Keratinocyte (primary cell): ENCODE data around the gene TOLLIP. TPM values are rescaled to one million over a fixed set of nuclear protein-coding genes. Genes with fewer than 3 reads are reported as not detected.

Source experiments
- DNase-seq: peaks from one replicate; pipeline ENCODE4 v3.0.0-alpha.2; 2011; ENCODE audit warnings: low read depth, missing footprints, low spot score
- FAIRE-seq: peaks from 2 replicates; lab custom pipeline; 2011; peaks lifted over from hg19 to GRCh38; lab: Jason Lieb, UNC
- H2AFZ ChIP-seq: 2 replicates; pipeline ENCODE4 v1.6.0; 2012; ENCODE audit warnings: low read length, control low read depth, inconsistent platforms; ENCODE audit not compliant: control insufficient read depth
- H3K27ac ChIP-seq: 2 replicates; pipeline ENCODE4 v1.5.1; 2011; ENCODE audit warnings: low read length; ENCODE audit not compliant: control insufficient read depth, insufficient read depth
- H3K27me3 ChIP-seq: 3 replicates; pipeline ENCODE4 v1.6.0; 2011; ENCODE audit warnings: low read length; ENCODE audit not compliant: control insufficient read depth, insufficient read depth; ENCODE audit errors: extremely low read depth
- H3K36me3 ChIP-seq, 2 experiments: 2 replicates in 1 of 2; 3 replicates in 1 of 2; pipeline ENCODE4 v1.5.1; 2011; ENCODE audit warnings: low read length in 2 of 2, mild to moderate bottlenecking in 1 of 2; ENCODE audit not compliant: control insufficient read depth in 2 of 2, insufficient read depth in 2 of 2; ENCODE audit errors: extremely low read depth in 1 of 2
- H3K4me1 ChIP-seq: 3 replicates; pipeline ENCODE4 v1.5.1; 2011; ENCODE audit warnings: low read length; ENCODE audit not compliant: control insufficient read depth, insufficient read depth; ENCODE audit errors: extremely low read depth
- H3K4me2 ChIP-seq: 3 replicates; pipeline ENCODE4 v1.6.0; 2011; ENCODE audit warnings: low read depth, low read length; ENCODE audit not compliant: control insufficient read depth, insufficient read depth; ENCODE audit errors: extremely low read depth
- H3K4me3 ChIP-seq, 3 experiments: fragments of 200-600 bp in 1 of 3; sonication (generic) in 1 of 3; 2 replicates in 2 of 3; 3 replicates in 1 of 3; pipeline ENCODE4 v1.5.1; 2011 to 2016; ENCODE audit warnings: low read length in 3 of 3, mild to moderate bottlenecking in 3 of 3, control low read depth in 2 of 3, inconsistent platforms in 1 of 3, low read depth in 1 of 3, mixed read lengths in 1 of 3, mixed run types in 1 of 3, moderate library complexity in 1 of 3; ENCODE audit not compliant: control insufficient read depth in 2 of 3, insufficient read depth in 2 of 3; ENCODE audit errors: extremely low read depth in 1 of 3
- H3K79me2 ChIP-seq: 2 replicates; pipeline ENCODE4 v1.6.0; 2012; ENCODE audit warnings: low read length; ENCODE audit not compliant: control insufficient read depth, insufficient read depth
- H3K9ac ChIP-seq: 3 replicates; pipeline ENCODE4 v1.6.0; 2011; ENCODE audit warnings: low read length; ENCODE audit not compliant: control insufficient read depth, insufficient read depth; ENCODE audit errors: extremely low read depth
- H3K9me1 ChIP-seq: 3 replicates; pipeline ENCODE4 v1.6.0; 2011; ENCODE audit warnings: low read length; ENCODE audit not compliant: control insufficient read depth, insufficient read depth; ENCODE audit errors: extremely low read depth
- H3K9me3 ChIP-seq: 2 replicates; pipeline ENCODE4 v1.5.1; 2012; ENCODE audit warnings: low read depth, low read length; ENCODE audit not compliant: control insufficient read depth
- H4K20me1 ChIP-seq: 3 replicates; pipeline ENCODE4 v1.6.0; 2011; ENCODE audit warnings: low read length; ENCODE audit not compliant: control insufficient read depth, insufficient read depth; ENCODE audit errors: extremely low read depth
- EZH2 ChIP-seq: IDR thresholded peaks from one replicate; pipeline ENCODE4 v1.6.1; 2012; ENCODE audit warnings: inconsistent platforms, mild to moderate bottlenecking, low read length, moderate library complexity
- dilution Hi-C: fragments of 300-500 bp; cut with MboI; formaldehyde crosslinking; loops from one replicate; pipeline ENCODE4 v1.7.0; 2020; ENCODE audit warnings: low sequenced_read_pairs; ENCODE audit not compliant: extremely low pct_ligation_motif_present
- polyA plus RNA-seq, 5 experiments: library from polyadenylated mRNA; depleted of rRNA in 3 of 5; stranded (reverse) in 3 of 5; stranded (forward) in 1 of 5; unstranded in 1 of 5; fragments of >200 nt; gene quantifications; 1 replicate in 1 of 5; 2 replicates in 3 of 5; 3 replicates in 1 of 5; pipeline versions ENCODE4 v1.2.1 to v1.2.3, GENCODE V29; 2011 to 2012; ENCODE audit warnings: missing spikeins in 2 of 5, low read depth in 1 of 5, low replicate concordance in 1 of 5
- TF ChIP-seq, protein P1 (sequence below), 3 experiments: IDR thresholded peaks in 1 of 3; conservative IDR thresholded peaks in 1 of 3; optimal IDR thresholded peaks in 1 of 3; 2 replicates in 2 of 3; 3 replicates in 1 of 3; pipeline versions ENCODE3 to v1.5.1; 2011; ENCODE audit warnings: low read length in 3 of 3, mild to moderate bottlenecking in 3 of 3, moderate library complexity in 2 of 3, control low read depth in 1 of 3, inconsistent platforms in 1 of 3; ENCODE audit not compliant: insufficient read depth in 2 of 3; ENCODE audit errors: extremely low read depth in 1 of 3

TOLLIP gene
- polyA plus RNA-seq, 1 donor (not counting 4 experiments of a cell fraction or from before 2014, with no cell fraction given) = 40.2 TPM

DNA sequence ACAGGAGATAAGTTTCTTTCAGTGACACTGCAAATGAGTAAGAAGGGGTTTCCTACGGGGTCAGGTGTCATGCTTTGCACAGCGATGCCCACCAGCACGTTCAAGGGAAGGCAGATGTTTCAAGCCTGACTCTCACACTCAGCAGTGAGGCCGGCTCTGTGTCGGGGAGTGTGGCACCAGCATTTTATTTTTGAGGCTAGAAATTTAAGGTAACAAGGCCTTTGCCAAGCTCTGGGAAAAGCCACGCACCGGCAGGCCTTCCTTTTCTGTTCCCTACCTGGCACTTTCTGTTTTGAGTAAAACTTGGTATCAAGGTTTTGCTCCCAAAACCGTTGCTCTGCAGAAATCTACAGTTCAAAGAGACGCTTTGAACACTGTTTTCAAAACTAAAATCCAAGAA lies 38.0 kb downstream of the TOLLIP start:
- dilution Hi-C loops = no loop called here
- Histone ChIP-seq H3K4me1 (no peaks in the 10 kb centered on the region), H3K79me2 (no peaks in the 10 kb centered on the region), H3K9me3 (no peaks in the 10 kb centered on the region), H3K36me3 (peaks cover 9 to 13% of the 10 kb centered on the region in 2 experiments), H3K9me1 (no peaks in the 10 kb centered on the region), H4K20me1 (peaks cover 2% of the 10 kb centered on the region), H3K4me3 (no peak overlapping the region), H2AFZ (no peak overlapping the region), H3K27ac (no peak overlapping the region), H3K27me3 (no peaks in the 10 kb centered on the region), H3K9ac (no peak overlapping the region), H3K4me2 (no peak overlapping the region)
- FAIRE-seq = no peak
- TF ChIP-seq EZH2 = no peak
- TF ChIP-seq, protein P1, sequence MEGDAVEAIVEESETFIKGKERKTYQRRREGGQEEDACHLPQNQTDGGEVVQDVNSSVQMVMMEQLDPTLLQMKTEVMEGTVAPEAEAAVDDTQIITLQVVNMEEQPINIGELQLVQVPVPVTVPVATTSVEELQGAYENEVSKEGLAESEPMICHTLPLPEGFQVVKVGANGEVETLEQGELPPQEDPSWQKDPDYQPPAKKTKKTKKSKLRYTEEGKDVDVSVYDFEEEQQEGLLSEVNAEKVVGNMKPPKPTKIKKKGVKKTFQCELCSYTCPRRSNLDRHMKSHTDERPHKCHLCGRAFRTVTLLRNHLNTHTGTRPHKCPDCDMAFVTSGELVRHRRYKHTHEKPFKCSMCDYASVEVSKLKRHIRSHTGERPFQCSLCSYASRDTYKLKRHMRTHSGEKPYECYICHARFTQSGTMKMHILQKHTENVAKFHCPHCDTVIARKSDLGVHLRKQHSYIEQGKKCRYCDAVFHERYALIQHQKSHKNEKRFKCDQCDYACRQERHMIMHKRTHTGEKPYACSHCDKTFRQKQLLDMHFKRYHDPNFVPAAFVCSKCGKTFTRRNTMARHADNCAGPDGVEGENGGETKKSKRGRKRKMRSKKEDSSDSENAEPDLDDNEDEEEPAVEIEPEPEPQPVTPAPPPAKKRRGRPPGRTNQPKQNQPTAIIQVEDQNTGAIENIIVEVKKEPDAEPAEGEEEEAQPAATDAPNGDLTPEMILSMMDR (optimal IDR thresholded peaks at IDR 0.05 in 1 of 3, IDR thresholded peaks at IDR 0.05 in 1 of 3, conservative IDR thresholded peaks at IDR 0.05 in 1 of 3; ENCODE audit: extremely low read depth in 1 of 3, insufficient read depth in 2 of 3, low read length in 3 of 3) = no peak
- DNase-seq = no peak

DNA sequence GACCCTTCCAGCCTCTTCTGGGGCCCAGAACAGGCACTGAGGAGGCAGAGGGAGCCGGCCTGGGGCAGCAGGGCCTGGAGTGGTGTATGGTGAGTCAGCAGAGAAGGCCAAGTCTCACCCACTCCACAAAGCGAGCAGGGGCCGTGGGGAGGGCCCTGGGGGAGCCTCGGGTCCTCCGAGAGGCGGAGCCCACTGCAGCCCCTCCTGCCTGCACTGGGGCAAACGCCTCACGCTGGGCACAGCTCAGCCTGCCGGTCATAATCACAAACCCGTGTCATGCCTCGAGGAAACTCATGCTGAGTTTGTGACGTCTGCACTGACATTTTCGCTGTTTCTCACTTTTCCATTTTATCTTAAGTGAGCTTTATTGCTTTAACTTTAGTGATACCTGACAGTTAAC lies 38.4 kb downstream of the TOLLIP start:
- FAIRE-seq (no peak), DNase-seq (no peak)
- Histone ChIP-seq H3K4me3 (no peak overlapping the region), H4K20me1 (peaks cover 2% of the 10 kb centered on the region), H3K36me3 (peaks cover 9% of the 10 kb centered on the region in 2 experiments), H3K4me1 (no peaks in the 10 kb centered on the region), H3K9me3 (no peaks in the 10 kb centered on the region), H3K27ac (no peak overlapping the region), H3K9ac (no peak overlapping the region), H3K9me1 (no peaks in the 10 kb centered on the region), H3K4me2 (no peak overlapping the region), H2AFZ (no peak overlapping the region), H3K27me3 (no peaks in the 10 kb centered on the region), H3K79me2 (no peaks in the 10 kb centered on the region)
- dilution Hi-C loops = no loop called here
- TF ChIP-seq EZH2 = no peak
- TF ChIP-seq, protein P1 (optimal IDR thresholded peaks at IDR 0.05 in 1 of 3, IDR thresholded peaks at IDR 0.05 in 1 of 3, conservative IDR thresholded peaks at IDR 0.05 in 1 of 3; ENCODE audit: extremely low read depth in 1 of 3, insufficient read depth in 2 of 3, low read length in 3 of 3) = no peak
